GM12874 (cell line): ENCODE measurements around the gene KLF15.

Source experiments
- TF ChIP-seq, protein P1 (sequence below): IDR thresholded peaks from 2 replicates; pipeline ENCODE4 v1.5.1; 2011; ENCODE audit warnings: low read depth, mild to moderate bottlenecking, control low read depth, low read length, moderate library complexity; ENCODE audit not compliant: insufficient read depth

The KLF15 gene

GRCh38 chr3:126358038-126358815, 1.0 kb upstream of the KLF15 start:
- TF ChIP-seq, protein P1, sequence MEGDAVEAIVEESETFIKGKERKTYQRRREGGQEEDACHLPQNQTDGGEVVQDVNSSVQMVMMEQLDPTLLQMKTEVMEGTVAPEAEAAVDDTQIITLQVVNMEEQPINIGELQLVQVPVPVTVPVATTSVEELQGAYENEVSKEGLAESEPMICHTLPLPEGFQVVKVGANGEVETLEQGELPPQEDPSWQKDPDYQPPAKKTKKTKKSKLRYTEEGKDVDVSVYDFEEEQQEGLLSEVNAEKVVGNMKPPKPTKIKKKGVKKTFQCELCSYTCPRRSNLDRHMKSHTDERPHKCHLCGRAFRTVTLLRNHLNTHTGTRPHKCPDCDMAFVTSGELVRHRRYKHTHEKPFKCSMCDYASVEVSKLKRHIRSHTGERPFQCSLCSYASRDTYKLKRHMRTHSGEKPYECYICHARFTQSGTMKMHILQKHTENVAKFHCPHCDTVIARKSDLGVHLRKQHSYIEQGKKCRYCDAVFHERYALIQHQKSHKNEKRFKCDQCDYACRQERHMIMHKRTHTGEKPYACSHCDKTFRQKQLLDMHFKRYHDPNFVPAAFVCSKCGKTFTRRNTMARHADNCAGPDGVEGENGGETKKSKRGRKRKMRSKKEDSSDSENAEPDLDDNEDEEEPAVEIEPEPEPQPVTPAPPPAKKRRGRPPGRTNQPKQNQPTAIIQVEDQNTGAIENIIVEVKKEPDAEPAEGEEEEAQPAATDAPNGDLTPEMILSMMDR, result no peak

- TF ChIP-seq, protein P1, result no peak
These were observed 589 bp downstream of the KLF15 start for GRCh38 chr3:126356373-126357264.

- TF ChIP-seq, protein P1, result no peak
These were observed 1.3 kb downstream of the KLF15 start for GRCh38 chr3:126355777-126356372.

- TF ChIP-seq, protein P1, result no peak
These were observed 2.0 kb downstream of the KLF15 start for GRCh38 chr3:126355251-126355650.

DNA sequence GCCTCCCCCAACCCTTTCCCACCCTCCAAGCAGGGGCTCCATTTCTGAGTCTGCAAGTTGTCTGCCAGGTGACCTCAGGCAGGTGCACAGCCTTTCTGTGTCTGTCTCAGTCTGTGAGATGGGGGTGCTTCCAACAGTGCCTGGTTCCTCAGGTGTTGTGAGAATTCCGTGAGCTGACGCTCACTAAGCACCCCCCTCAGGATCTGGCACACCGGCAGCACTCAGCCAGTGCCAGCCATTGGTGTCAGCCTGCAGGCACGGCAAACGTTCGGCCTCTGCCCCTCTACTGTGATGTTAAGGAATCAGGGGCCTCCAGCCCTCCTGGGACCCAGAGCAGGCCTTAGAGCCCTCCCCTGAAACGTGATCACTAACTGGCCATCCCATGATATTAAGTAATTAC, 2.4 kb downstream of the KLF15 start:
- TF ChIP-seq, protein P1, result no peak

DNA sequence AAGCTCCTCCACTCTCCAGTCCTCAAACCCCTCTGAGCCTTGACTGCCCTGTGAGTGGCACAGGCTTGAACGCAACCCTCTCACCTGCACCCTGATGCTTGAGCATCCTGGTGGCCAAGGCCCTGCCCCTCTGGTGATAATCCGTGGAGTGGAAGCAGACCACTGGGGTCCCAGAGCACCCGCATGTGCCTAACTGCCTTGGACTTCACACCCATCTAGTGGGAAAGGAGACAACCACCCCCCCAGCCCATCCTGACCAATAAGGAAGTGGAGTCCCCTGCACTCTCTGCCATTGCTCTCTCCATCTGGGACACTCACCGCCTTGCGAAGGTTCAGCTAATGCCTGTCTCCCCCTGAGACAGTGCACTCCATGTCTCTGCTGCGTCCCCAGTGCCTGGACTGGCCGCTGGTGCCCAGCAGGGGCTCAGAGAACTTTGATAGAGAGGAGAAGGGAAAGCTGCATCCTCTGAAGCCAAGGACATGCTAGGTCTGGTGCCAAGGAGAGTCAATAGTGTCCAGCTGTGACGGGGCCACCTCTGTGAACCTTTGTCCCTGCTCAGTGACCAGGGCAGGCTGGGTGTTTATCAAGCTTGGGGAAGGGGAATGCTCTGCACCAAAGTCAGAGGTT, 3.4 kb downstream of the KLF15 start:
- TF ChIP-seq, protein P1, result no peak
